GM13976 (cell line): Measurements from ENCODE around the gene EMX1.

Experiments
- DNase-seq: peaks from one replicate; pipeline ENCODE4 v3.0.0; 2012; ENCODE audit warnings: low spot score
- in situ Hi-C: fragments of 300-500 bp; cut with MboI; formaldehyde crosslinking; loops from one replicate; pipeline ENCODE4 v1.12.0; 2022; ENCODE audit warnings: low sequenced_read_pairs, mixed read lengths, inconsistent platforms; ENCODE audit not compliant: unreplicated experiment
- TF ChIP-seq, protein P1 (sequence below): IDR thresholded peaks from 2 replicates; pipeline ENCODE4 v1.5.1; 2012; ENCODE audit warnings: borderline replicate concordance, mild to moderate bottlenecking; ENCODE audit not compliant: insufficient read depth; ENCODE audit errors: extremely low read depth, missing control alignments, control extremely low read depth

The EMX1 gene

GRCh38 chr2:72984172-72984671 lies 66.9 kb downstream of the EMX1 start:
- TF ChIP-seq, protein P1, sequence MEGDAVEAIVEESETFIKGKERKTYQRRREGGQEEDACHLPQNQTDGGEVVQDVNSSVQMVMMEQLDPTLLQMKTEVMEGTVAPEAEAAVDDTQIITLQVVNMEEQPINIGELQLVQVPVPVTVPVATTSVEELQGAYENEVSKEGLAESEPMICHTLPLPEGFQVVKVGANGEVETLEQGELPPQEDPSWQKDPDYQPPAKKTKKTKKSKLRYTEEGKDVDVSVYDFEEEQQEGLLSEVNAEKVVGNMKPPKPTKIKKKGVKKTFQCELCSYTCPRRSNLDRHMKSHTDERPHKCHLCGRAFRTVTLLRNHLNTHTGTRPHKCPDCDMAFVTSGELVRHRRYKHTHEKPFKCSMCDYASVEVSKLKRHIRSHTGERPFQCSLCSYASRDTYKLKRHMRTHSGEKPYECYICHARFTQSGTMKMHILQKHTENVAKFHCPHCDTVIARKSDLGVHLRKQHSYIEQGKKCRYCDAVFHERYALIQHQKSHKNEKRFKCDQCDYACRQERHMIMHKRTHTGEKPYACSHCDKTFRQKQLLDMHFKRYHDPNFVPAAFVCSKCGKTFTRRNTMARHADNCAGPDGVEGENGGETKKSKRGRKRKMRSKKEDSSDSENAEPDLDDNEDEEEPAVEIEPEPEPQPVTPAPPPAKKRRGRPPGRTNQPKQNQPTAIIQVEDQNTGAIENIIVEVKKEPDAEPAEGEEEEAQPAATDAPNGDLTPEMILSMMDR: no peak
- in situ Hi-C loops: no loop called here

More at GRCh38 chr2:72984172-72984671, 66.9 kb downstream of the EMX1 start:
- no peak for DNase-seq
